Measurements from ENCODE around the gene LIN28B.

The LIN28B gene

DNA sequence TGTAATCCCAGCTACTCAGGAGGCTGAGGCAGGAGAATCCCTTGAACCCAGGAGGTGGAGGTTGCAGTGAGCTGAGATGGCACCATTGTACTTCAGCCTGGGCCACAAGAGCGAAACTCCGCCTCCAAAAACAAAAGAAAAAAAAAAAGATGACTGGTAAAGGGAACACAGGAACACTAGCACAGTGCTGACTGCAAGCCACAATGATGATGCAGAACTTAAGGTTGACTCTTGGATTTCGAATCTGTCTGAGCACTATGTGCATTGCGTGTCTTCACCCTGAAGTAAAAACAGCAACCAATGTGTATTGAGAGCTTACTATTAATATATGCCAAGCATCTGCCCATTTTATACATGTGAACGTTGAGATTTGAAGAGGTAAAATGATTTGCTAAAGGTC is 27.6 kb upstream of the LIN28B start:
- TF ChIP-seq, protein P1, sequence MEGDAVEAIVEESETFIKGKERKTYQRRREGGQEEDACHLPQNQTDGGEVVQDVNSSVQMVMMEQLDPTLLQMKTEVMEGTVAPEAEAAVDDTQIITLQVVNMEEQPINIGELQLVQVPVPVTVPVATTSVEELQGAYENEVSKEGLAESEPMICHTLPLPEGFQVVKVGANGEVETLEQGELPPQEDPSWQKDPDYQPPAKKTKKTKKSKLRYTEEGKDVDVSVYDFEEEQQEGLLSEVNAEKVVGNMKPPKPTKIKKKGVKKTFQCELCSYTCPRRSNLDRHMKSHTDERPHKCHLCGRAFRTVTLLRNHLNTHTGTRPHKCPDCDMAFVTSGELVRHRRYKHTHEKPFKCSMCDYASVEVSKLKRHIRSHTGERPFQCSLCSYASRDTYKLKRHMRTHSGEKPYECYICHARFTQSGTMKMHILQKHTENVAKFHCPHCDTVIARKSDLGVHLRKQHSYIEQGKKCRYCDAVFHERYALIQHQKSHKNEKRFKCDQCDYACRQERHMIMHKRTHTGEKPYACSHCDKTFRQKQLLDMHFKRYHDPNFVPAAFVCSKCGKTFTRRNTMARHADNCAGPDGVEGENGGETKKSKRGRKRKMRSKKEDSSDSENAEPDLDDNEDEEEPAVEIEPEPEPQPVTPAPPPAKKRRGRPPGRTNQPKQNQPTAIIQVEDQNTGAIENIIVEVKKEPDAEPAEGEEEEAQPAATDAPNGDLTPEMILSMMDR (IDR thresholded peaks at IDR 0.05), result no peak
- Histone ChIP-seq H3K4me3 (no peak overlapping the region), H3K4me1 (no peaks in the 10 kb centered on the region), H3K27me3 (peaks cover 0 to 4% of the 10 kb centered on the region in 2 donors), H3K27ac (no peak overlapping the region), H3K9me3 (no peaks in the 10 kb centered on the region), H3K36me3 (no peaks in the 10 kb centered on the region)
- DNase-seq, result no peak
- intact Hi-C loops (cut with DNase I; ENCODE audit: low total_unique reads), result no loop called here

DNA sequence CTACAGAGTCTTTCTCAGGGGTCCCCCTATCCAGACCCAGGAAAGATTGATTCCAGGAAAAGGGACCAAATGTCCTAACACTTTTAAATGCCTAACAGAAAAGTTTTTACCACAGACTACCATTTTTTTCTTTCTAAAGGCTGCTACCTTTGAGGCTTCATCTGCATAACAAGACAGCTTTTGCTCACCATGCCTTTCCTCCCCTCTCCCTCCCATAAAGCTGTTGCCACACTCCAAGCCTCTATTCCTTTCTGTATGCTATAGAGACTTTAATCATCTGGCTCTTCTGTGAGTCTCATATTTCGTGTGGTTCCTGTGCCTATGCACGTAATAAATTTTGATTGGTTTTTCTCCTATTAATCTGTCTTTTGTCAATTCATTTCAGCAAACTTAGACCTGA is 26.0 kb upstream of the LIN28B start:
- no peak for DNase-seq
- Histone ChIP-seq H3K9me3 (no peaks in the 10 kb centered on the region), H3K27ac (no peak overlapping the region), H3K27me3 (peaks cover 0 to 8% of the 10 kb centered on the region in 2 donors), H3K36me3 (no peaks in the 10 kb centered on the region), H3K4me3 (no peak overlapping the region), H3K4me1 (no peaks in the 10 kb centered on the region)
- TF ChIP-seq, protein P1 (IDR thresholded peaks at IDR 0.05), result no peak
- intact Hi-C loops (cut with DNase I; ENCODE audit: low total_unique reads), result no loop called here

DNA sequence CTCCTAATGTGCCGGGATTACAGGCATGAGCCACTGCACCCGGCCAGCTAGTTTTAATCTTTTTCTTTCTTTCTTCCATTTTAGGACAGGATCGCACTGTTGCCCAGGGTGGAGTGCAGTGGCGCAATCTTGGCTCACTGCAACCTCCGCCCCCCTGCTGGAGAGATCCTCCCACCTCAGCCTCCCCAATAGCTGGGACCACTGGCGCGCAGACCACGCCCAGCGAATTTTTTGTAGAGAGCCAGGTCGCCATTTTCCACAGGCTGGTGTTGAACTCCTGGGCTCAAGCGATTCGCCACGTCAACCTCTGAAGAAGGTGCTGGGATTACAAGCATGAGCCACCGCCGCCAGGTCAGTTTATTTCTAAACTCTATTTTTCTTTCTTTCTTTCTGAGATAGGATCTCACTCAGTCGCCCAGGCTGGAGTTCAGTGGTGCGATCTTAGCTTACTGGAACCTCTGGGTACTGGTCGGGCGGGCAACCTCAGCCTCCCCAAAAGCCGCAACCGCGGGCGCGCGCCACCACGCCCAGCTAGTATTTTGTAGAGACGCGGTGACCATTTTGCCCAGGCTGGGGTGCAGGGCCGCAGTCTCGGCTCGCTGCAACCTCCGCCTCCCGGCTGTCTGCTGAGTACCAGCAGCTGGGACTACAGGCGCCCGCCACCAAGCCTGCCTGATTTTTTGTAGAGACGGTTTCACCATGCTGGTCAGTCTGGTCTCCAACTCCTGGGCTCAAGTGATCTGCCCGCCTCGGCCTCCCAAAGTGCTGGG is 20.0 kb upstream of the LIN28B start:
- DNase-seq, result no peak
- H3K9me3 ChIP-seq, result peaks cover 0 to 19% (median 13%) of the 10 kb centered on the region in 3 donors
- no peaks in the 10 kb centered on the region for H3K36me3 ChIP-seq
- H3K27me3 ChIP-seq, result peaks cover 3 to 45% of the 10 kb centered on the region in 2 donors
- no peak overlapping the region for H3K4me3 ChIP-seq
- H3K4me1 ChIP-seq, result peaks cover 0 to 13% (median 9%) of the 10 kb centered on the region in 4 donors
- intact Hi-C loops (cut with DNase I; ENCODE audit: low total_unique reads), result no loop called here
- TF ChIP-seq, protein P1 (IDR thresholded peaks at IDR 0.05), result no peak
- H3K27ac ChIP-seq, result no peak overlapping the region

DNA sequence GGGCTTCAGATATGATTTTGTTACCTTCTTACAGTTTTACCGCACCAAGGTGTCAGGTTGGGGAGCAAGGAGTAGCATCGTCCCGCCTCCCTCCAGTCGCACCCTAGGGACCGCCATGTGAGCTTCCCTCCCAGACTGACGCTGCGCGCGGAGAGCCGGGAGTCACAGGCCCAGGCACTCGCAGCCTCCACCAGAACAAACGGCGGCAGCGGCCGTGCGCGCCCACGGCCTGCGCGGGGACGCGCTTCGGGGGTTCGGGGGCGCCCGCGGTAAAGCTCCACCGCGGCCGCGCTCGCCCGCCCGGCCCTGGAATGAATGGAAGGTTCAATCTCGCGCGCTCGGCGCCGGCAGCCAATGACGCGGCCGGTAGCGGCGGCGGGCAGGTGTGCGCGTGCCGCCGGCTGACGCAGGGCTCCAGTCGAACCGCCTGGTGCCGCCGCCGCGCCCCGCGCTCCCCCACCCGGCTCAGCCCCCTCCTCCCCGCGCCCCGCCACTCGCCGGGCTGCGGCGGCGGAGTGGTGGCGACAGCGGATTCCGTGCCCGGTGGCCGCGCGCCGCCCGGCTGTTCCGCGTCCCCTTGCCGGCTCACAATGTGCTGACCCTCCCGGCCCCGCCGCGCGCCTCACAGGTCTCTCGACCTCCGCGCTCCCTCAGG is 16.5 kb upstream of the LIN28B start:
- Histone ChIP-seq H3K4me3 (peak overlapping the region; percentile 28 to 45), H3K27ac (no peak overlapping the region), H3K36me3 (no peaks in the 10 kb centered on the region), H3K4me1 (peaks cover 0 to 13% (median 9%) of the 10 kb centered on the region in 4 donors), H3K27me3 (peaks cover 3 to 72% of the 10 kb centered on the region in 2 donors), H3K9me3 (peaks cover 0 to 19% (median 13%) of the 10 kb centered on the region in 3 donors)
- intact Hi-C loops (cut with DNase I; ENCODE audit: low total_unique reads), result no loop called here
- DNase-seq, result no peak
- TF ChIP-seq, protein P1 (IDR thresholded peaks at IDR 0.05), result no peak

DNA sequence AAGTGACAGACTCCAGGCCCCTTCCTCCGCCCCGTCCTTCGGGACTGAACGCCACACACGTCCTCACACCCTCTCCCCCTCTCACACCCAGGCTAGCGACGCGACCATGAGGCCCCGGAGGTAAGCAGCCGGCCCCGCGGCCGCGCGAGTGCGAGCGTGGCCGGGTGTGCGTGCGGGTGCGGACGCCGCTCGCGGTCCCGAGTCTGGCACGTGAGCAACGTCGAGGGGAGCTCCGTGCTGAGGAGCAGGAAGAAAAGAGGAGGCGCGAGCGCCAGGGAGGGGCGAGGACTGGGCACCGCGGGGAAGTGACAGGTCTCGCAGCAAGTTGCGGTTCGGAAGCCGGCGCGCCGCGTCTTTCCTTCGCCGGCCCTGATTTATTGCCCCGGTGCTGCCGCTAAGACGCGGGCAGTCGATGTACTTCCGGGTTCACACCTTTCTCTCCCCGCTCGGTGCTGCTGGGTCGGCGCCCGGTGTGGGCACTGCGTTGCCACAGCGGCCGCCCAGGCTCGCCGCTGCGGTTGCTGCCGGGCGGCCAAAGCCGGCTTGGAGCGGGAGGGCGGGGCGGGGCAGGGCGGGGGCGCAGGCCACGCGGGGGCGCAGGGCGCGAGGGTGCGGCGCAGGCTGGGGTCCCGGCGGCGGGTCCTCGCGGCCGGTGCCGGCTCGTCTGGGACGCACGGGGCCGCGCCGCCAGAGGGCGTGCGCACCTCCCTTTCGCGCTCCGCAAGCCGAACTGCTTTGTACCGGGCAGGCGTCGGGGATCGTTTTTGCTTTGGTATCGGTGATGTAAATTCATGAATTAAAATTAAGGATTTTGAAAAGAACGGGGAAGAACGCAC is 15.8 kb upstream of the LIN28B start:
- peaks cover 0 to 13% (median 9%) of the 10 kb centered on the region in 4 donors for H3K4me1 ChIP-seq
- H3K27me3 ChIP-seq, result peaks cover 3 to 78% of the 10 kb centered on the region in 2 donors
- peak overlapping the region; percentile 28 to 45 for H3K4me3 ChIP-seq
- H3K27ac ChIP-seq, result no peak overlapping the region
- H3K9me3 ChIP-seq, result peaks cover 0 to 19% (median 13%) of the 10 kb centered on the region in 3 donors
- intact Hi-C loops (cut with DNase I; ENCODE audit: low total_unique reads), result no loop called here
- H3K36me3 ChIP-seq, result no peaks in the 10 kb centered on the region
- TF ChIP-seq, protein P1 (IDR thresholded peaks at IDR 0.05), result peak in 1 of 2 experiments; percentile 39
- no peak for DNase-seq

Measured in tibial artery (tissue), 4 donors.